NCI-H2227 (cell line): Measurements from ENCODE around the gene TLE2.
"Not testable (repeated sequence)": the region's sequence is repeated elsewhere in the genome, so short reads cannot be mapped to it uniquely, and the experiment has no call there.

Experiments
- DNase-seq: peaks from one replicate; lab custom pipeline; 2025; ENCODE audit not compliant: unreplicated experiment; lab: John Stamatoyannopoulos, UW

TLE2 gene

GRCh38 chr19:3056417-3057088 lies 27.5 kb upstream of the TLE2 start:
- peak; percentile 77 for DNase-seq

DNA sequence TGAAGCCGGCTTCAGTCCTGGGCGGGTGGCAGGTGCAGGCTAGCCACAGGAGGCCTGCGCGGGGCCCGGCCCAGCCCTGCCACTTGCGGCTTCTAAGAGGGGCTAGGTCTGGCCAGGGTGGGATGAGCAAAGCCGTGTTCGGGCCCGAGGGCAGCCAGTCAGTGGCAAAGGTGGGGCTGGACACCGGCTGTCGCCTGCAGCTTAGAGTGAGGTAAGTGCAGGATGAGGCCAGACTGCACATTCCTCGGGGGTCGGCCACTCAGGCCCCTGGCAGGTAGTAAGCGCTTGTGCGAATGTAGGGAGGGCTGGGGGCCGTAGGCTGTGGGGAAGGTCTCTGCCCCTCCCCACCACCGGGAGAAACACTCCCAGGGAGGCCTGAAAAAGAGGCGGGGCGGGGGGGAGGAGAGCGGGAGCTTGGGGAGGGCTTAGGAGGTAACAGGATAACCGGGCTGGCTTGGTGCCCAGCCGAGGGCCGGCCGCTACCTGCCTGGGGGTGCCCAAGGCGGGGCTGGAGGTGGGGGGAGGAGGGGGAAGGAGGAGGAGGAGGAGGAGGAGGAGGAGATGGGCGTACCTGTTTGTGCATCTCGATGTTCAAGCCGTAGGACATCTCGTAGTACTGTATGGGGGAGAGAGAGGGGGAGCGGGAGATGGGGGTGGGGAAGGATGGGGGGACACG lies 26.8 kb upstream of the TLE2 start:
- peak; percentile 77 for DNase-seq

GRCh38 chr19:3054972-3055740 lies 26.1 kb upstream of the TLE2 start:
- no peak for DNase-seq

DNA sequence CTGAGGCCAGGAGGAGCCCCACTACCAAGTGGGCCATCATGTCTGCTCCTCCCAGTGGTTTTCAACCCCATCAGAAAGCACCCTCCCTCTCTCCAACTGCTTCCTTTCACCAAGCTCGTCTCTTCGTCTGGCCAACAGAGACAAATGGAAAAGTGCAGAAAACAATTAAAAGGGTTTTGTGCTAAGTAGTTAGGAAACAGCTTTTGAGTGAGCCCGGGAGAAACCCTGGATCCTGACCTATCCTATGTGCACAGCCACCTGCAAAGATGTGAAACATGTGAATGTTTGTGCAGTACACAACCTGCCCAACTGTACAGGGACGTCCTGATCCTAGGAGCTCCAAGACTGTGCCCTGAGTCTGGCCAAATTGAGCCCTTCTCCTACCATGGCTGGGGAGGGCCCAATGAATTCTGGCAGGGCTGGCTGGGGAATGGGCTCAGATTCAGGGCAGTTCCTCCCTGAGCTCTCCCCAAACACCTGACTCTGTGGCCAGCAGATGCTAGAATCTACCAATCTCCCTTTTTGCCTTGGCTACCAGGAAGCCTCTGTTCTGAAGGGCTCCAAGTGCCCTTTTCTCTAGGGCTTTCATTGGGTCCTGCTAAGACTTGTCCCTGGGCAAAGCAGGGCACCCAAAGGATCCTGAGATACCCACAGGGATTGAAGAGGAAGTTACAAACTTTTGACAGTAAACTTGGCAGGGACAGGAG lies 25.3 kb upstream of the TLE2 start:
- no peak for DNase-seq

DNA sequence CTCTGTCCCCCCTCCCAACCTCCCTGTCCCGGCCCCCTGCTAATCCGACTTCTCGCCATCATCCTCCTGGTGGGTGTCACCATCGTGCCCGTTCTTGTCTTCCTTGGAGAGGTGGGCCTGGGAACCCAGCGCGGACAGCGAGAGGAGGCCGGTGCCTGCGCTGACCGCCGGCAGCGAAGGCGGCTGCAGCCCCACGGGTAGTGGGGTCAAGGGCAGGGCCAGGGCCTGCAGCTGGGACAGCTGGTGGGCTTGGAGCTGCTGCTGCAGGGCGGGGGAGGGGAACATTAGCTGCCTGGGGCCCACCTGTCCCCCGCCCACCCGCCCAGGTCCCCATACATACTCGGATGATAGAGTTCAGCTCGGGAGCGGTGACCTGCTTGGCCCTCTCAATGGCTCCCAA lies 24.7 kb upstream of the TLE2 start:
- DNase-seq: no peak

DNA sequence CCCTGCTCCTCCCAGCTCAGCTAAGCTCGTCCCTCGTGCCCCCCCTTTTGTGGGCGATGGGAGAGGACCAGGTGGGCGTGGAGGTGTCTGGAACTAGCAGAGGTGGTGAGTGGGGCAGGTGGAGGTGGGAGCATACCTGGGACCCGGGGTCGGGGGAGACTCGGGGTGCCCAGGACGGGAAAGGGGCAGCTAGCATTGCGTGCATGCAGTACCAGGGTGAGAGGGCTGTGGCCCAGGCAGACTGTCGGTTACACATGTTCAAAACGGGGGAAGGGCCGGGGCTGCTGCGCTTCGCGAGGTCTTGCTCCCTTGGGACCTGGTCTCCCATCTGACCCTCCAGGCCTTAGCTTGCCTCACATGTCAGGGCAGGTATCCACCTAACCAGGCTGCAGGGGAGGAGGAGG lies 24.1 kb upstream of the TLE2 start:
- no peak for DNase-seq

DNA sequence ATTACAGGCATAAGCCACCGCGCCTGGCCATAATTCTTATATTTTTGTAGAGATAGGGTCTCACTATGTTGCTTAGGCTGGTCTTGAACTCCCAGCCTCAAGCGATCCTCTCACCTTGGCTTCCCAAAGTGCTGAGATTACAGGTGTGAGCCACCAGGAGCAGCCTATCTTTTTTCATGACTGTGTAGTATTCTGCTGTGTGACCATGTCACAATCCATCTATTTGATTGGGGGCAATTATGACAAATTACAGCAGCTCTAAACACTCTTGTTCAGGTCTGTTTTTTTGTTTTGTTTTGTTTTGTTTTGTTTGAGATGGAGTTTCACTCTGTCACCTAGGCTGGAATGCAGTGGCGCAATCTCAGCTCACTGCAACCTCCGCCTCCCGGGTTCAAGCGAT lies 20.9 kb upstream of the TLE2 start:
- not testable (repeated sequence) for DNase-seq

DNA sequence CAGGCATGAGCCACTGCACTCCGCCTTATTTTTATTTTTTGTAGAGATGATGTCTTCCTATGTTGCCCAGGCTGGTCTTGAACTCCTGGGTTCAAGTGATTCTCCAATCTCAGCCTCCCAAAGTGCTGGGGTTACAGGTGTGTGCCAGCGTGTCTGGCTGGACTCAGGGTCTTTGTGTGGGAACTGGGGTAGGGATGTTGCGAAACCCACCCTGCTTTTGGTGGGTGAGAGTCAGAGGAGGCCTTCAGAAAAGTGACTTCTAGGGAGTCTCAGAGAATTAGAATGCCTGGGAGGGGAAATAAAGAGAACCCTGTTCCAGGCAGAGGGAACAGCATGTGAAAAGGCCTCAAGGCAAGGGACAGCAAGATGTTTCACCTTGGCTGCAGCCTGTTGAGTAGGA lies 20.0 kb upstream of the TLE2 start:
- DNase-seq: no peak

- no peak for DNase-seq
Measured at GRCh38 chr19:3048190-3048533, 19.1 kb upstream of the TLE2 start.

DNA sequence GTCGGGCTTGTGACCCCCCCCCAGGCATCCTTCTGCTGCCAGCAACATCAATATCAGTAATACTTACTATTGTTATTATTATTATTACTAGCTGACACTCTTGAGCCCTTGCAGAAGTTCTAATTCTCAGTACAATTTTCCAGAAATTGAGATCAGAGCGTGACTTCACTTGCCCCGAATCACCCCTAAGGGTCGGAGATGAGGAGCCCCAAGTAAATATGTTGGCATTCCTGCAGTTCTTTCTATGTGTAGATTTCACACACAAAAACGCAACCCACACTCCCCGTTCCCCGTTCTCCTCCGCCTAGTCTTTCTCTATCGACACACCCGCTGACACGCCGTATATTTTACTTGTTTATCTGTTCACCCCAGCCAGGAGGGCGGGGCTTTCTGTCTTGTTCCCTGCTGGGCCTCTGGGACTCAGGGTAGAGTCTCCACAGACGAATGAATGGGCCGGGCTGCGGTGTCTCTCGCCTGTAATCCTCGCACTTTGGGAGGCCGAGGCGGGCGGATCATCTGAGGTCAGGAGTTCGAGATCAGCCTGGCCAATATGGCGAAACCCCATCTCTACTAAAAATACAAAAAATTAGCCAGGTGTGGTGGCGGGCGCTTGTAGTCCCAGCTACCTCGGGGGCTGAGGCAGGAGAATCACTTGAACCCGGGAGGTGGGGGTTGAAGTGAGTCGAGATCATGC lies 18.6 kb upstream of the TLE2 start:
- peak; percentile 84 for DNase-seq

DNA sequence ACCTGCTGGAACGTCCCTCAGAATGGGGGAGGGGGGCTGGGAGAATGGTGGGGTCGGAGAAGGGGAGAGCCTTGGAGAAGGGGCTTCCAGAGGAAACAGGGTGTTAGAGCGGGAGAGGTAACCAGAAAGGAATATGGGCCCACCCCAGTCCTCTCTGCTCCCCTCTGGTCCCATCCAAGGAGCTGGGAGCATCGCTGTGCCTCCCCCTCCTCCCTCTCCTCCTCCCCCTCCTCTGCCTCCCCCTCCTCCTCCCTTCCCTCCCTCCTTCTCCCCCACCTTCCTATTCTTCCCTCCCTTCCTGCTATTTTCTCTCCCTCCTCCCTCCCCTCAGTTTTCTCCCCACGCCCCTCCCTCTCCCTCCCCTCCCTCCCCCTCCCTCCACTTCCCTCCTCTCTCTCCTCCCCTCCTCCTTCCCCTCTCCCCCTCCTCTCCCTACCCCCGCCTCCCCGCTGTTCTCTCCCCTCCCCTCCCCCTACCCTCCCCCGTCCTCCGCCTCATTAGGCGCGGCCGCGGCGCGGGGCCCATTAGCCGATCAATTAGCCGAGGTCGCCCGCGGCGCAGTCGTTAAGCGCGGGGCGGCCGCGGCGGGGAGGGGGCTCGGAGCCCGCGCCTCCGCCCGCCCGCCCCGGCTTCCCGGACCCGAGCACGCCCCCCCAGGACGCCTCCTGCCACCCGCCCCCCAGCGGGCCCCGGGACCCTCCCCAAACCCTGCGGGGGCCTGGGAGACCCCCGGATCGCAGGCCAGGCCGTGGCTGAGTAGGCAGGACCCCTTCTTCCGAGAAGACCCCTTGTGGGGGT lies 17.8 kb upstream of the TLE2 start:
- DNase-seq: peak; percentile 51

DNA sequence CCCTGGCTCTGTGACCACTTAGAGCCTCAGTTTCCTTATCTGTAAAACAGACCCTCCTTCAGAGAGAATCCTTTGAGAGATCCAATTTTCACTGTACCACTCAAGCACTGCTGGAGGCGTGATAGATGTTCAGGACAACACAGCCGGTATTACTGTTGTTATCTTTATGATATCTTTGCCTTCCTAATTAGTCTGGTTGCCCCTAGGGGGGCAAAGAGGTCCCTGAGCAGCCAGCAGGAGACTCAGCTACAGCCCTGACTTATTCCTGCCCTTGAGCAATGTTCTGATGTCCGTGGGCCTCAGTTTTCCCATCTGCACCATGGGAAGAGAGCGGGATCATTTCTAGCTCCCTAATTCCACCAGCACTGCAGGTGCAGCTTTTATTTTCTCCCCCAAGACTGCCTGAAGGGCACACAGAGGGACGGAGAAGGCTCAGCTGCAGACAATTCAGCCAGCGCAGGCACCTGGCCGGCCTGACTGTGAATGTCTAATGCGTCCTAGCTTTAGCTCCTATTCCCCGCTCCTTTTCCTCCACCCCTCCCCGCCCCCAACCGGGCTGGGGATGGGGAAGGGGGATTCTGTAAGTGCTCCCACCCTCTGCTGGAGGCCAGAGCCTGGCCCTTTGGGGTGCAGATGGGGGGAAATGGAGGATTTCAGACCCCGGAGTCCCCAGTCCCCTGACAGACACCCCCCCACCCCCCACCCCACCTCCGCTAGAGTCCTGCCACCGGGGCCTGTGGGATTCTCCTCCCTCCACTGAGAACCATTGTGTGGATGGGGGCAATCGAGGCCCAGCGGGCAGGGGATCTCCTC lies 17.0 kb upstream of the TLE2 start:
- DNase-seq: peak; percentile 46

- no peak for DNase-seq
Measured at GRCh38 chr19:3045191-3045590, 16.1 kb upstream of the TLE2 start.

GRCh38 chr19:3042621-3043267 lies 13.7 kb upstream of the TLE2 start:
- DNase-seq: peak; percentile 25

DNA sequence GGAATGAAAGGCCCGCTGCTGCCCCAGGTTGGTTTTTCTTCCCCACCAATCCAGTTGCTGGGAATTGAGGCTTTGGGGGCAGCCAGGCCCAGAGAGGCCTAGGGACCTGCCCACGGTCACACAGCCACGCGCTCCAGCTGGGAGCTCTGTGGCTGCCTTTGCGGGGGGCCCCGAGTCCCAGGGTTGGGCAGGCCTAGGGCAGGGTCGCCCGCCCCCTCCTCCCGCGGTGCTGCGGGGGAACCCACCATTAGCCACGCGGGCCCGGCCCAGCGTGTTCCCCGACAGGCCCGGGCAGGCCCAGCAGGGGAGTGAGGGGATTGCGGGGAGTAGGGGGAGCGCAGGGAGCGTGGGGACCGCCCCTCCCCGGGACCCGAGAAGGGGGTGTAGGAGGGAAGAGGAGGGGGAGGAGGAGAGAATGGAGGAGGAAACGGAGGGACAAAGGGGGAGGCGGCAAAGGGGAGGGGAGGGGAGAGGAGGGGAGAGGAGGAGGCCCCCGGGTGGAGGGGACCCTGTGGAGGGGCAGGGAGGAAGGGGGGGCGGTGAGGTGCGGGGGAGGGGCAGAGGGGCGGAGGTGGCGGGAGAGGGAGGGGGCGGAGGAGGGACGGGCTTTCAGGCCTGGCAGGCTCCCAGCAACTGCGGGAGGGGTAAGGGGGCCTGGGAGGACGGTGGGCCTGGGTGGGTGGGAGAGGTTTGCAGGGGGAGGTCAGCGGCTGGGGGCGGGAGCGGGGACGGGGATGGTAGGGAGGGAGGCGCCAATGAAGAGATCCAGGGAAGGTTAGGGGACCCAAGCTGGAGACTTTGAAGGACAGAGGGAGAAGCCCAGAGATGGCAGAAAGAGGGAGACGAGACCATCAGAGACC lies 12.9 kb upstream of the TLE2 start:
- DNase-seq: peak; percentile 60

DNA sequence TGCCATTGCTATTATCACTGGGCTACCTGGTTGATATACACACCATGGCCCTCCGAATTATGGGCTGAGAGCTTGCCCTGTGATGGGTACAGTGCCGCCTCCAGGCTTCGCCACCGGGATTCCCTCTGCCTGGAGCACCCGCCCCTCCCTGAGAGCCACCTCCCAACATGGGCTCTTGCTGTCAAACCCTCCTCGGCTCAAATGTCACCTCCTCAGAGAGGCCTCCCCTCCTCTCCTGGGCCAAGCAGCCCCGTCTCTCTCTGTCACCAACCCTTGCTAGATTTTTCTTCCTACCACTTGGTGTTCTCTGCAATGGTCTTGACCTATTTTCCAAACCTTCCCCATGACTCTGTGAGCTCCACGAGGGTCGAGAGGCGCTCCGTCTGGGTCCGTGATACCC lies 12.2 kb upstream of the TLE2 start:
- DNase-seq: no peak

- no peak for DNase-seq
Measured at GRCh38 chr19:3039641-3040077, 10.6 kb upstream of the TLE2 start.

DNA sequence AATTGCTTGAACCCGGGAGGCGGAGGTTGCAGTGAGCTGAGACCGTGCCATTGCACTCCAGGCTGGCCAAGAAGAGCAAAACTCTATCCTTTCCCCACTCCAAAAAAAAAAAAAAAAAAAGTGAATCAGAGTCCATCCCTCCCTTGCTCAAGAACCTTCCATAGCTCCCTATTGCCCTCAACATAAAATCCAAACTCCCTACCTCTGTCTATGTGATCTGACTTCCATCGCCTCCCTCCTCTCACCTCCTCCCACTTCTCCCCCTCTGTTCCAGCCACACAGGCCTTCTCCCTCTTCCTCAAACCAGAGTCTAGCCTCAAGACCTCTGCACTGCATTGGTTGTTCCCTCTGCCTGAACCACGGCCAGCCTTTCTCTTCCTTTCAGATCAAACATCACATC lies 10.0 kb upstream of the TLE2 start:
- DNase-seq: no peak
